Right renal pelvis (tissue), 4 donors: Measurements from ENCODE around the gene SAA2. TPM values are rescaled to one million over a fixed set of nuclear protein-coding genes. Genes with fewer than 3 reads are reported as not detected.
"Not testable (repeated sequence)": the region's sequence is repeated elsewhere in the genome, so short reads cannot be mapped to it uniquely, and the experiment has no call there.

Source experiments
- DNase-seq, 4 donors: peaks; one replicate each; pipeline ENCODE4 v3.0.0-alpha.2; 2013; ENCODE audit warnings: low read depth in 4 of 4, low spot score in 3 of 4, missing footprints in 1 of 4
- polyA plus RNA-seq, 4 donors: library from polyadenylated mRNA; unstranded; fragments of 120-200 nt; gene quantifications; one replicate each; pipeline ENCODE4 v1.2.1, GENCODE V29; 2013; ENCODE audit not compliant: insufficient read length in 4 of 4

SAA2 gene
- polyA plus RNA-seq, 4 donors: 0.20 TPM; not detected in 3

DNA sequence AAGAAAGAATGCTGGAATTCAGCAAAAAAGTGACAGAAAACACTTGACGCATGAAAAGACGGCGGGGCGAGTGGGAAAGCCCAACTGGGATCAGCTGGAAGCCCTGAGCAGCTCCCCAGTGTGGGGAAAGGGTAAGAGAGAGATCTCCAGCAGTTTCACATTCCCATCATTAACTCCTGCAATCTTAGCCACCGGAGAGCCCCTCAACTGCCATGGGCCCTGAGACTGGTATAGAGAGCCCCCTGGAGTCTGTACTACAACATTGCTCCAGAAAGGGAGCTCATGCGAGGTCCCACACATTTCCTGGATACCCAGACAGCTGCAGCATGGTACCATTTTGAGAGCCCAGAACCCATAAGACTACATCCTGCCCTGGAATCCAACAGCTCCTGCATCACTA lies 44.7 kb downstream of the SAA2 start:
- no peak for DNase-seq

- DNase-seq: not testable (repeated sequence)
These were observed 50.7 kb downstream of the SAA2 start for GRCh38 chr11:18197738-18198137.

GRCh38 chr11:18196532-18196931 lies 51.9 kb downstream of the SAA2 start:
- no peak for DNase-seq

Other genes with a start within 250 kb of the SAA2 start
- 10 to 100 TPM; 19.6 to 22.5 (median 21.8) TPM for gene SERGEF, start 235.6 kb downstream of the SAA2 start, polyA plus RNA-seq
- gene TPH1, start 202.4 kb downstream of the SAA2 start, polyA plus RNA-seq: under 1 TPM; 0.35 to 0.93 (median 0.56) TPM
- gene SAAL1, start 142.6 kb downstream of the SAA2 start, polyA plus RNA-seq: 10 to 100 TPM; 22.2 to 28.6 (median 27.3) TPM
- gene MRGPRX3, start 116.1 kb downstream of the SAA2 start, polyA plus RNA-seq: under 1 TPM in 1 of 4 donors, not detected in 3; 0.04 TPM
- not detected for gene MRGPRX4, start 75.8 kb downstream of the SAA2 start, polyA plus RNA-seq
- gene SAA4, start 11.9 kb downstream of the SAA2 start, polyA plus RNA-seq: not detected
- gene SAA1, start 17.6 kb upstream of the SAA2 start, polyA plus RNA-seq: not detected
- gene HPS5, start 73.5 kb upstream of the SAA2 start, polyA plus RNA-seq: 10 to 100 TPM; 20.4 to 24.3 (median 22.4) TPM
- 10 to 100 TPM; 47.0 to 58.9 (median 56.0) TPM for gene GTF2H1, start 73.9 kb upstream of the SAA2 start, polyA plus RNA-seq
- 100 to 1,000 TPM; 258 to 328 (median 284) TPM for gene LDHA, start 145.9 kb upstream of the SAA2 start, polyA plus RNA-seq
- 1 to 10 TPM in 1 of 4 donors, under 1 TPM in 3; 0.19 to 1.2 (median 0.31) TPM for gene LDHC, start 163.7 kb upstream of the SAA2 start, polyA plus RNA-seq
- gene LDHAL6A, start 207.2 kb upstream of the SAA2 start, polyA plus RNA-seq: 1 to 10 TPM in 1 of 4 donors, under 1 TPM in 3; 0.74 to 1.4 (median 0.91) TPM